Left lung (tissue), 10 donors: ENCODE data around the gene PID1. TPM values are rescaled to one million over a fixed set of nuclear protein-coding genes. Genes with fewer than 3 reads are reported as not detected.

ENCODE experiments used
- ATAC-seq: fragments of 200-7000 bp; cut with Tn5 transposase; one replicate; pipeline ENCODE4 v1.9.1; 2020; ENCODE audit warnings: moderate library complexity
- DNase-seq, 4 donors: peaks; one replicate each; pipeline ENCODE4 v3.0.0-alpha.2; 2013 to 2020
- H3K27ac ChIP-seq, 2 donors: fragments of 200-600 bp; sonication (generic) in 1 of 2; one replicate each; pipeline versions ENCODE4 v1.5.0 to v1.8.0; 2020 to 2021
- H3K27me3 ChIP-seq, 2 donors: fragments of 200-600 bp; sonication (generic) in 1 of 2; one replicate each; pipeline versions ENCODE4 v1.5.0 to v1.8.0; 2020 to 2021
- H3K36me3 ChIP-seq, 2 donors: fragments of 200-600 bp; sonication (generic) in 1 of 2; one replicate each; pipeline versions ENCODE4 v1.5.0 to v1.8.0; 2020 to 2021
- H3K4me1 ChIP-seq, 2 donors: fragments of 200-600 bp; one replicate each; pipeline ENCODE4 v1.8.0; 2021
- H3K4me3 ChIP-seq, 2 donors: fragments of 200-600 bp; sonication (generic) in 1 of 2; one replicate each; pipeline versions ENCODE4 v1.5.0 to v1.8.0; 2020 to 2021; ENCODE audit warnings: mild to moderate bottlenecking in 1 of 2
- H3K9me3 ChIP-seq, 2 donors: fragments of 200-600 bp; sonication (generic) in 1 of 2; one replicate each; pipeline versions ENCODE4 v1.5.0 to v1.8.0; 2020 to 2021
- CTCF ChIP-seq, 2 donors: fragments of 200-600 bp; sonication (generic) in 1 of 2; IDR thresholded peaks; one replicate each; pipeline versions ENCODE4 v1.5.0 to v1.8.0; 2021; ENCODE audit warnings: antibody characterized with exemption in 2 of 2
- intact Hi-C, 2 donors: fragments of 100-400 bp; cut with DNase I; formaldehyde crosslinking; loops; one replicate each; pipeline versions ENCODE4 v1.11.2 to v1.14.2; 2022
- polyA plus RNA-seq, 6 donors: library from polyadenylated mRNA; unstranded; fragments of 120-200 nt; gene quantifications; one replicate each; pipeline ENCODE4 v1.2.1, GENCODE V29; 2013; ENCODE audit not compliant: insufficient read length in 6 of 6
- total RNA-seq, 2 donors: library from RNA; stranded (reverse); fragmentation: NEBNext Ultra II Directional; extraction: Animal tissue kit (Norgen Biotek cat#: 25700); gene quantifications; one replicate each; pipeline ENCODE4 v1.2.1, GENCODE V29; 2021
- donor health status: DM: no; HTN: yes; CAD: no.
- donor health status: DM: no; HTN: no; CAD: no.

Gene PID1
- total and polyA plus RNA-seq, 8 donors, result 19.7 to 47.8 (median 27.4) TPM

DNA sequence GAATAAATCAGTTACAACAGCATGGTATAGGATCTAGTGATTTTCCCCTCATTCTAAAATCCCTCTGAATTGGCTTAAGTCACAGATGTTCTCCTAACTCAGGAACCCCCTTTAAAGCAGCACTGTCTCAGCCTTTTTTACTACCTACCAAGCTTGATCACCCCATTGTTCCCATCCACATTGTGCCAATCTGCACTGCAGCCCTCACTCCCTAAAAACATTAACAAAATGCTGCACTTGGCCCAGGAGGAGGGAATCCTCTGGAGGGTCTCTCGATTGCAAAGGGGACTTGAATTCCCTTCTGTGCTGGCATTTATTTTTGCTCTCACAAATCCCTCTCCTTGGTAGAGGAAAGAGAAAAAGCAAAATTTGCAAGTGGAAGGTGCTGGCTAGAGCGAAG, 223.0 kb downstream of the PID1 start:
- intact Hi-C loops, result no loop called here
- no peak overlapping the region for H3K27ac ChIP-seq
- H3K9me3 ChIP-seq, result no peaks in the 10 kb centered on the region
- ATAC-seq (no peak), DNase-seq (no peak)
- no peaks in the 10 kb centered on the region for H3K36me3 ChIP-seq
- no peak for TF ChIP-seq CTCF (IDR thresholded peaks at IDR 0.05)
- H3K27me3 ChIP-seq, result no peaks in the 10 kb centered on the region
- H3K4me1 ChIP-seq, result no peaks in the 10 kb centered on the region
- H3K4me3 ChIP-seq, result no peak overlapping the region

DNA sequence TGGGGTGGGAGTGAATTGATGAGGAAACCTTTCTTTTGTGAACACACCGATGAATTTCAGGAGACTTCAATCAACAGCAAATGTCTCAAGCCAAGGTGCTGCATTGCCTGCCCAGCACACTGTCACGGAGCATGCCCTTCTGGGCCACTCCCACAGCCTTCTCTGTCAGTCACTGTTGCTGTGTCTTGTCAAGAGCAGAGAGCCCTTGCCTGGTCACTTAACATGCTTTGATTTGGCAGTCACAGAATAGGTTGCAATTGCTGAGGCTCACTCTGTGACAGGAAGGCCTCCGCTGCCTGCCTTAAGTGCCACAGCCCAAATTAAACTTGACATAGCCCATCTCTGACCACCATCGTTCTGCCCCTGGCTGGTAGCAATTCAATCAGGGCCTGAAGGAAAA, 225.4 kb downstream of the PID1 start:
- Histone ChIP-seq H3K36me3 (no peaks in the 10 kb centered on the region), H3K4me3 (no peak overlapping the region), H3K27me3 (no peaks in the 10 kb centered on the region), H3K27ac (no peak overlapping the region), H3K4me1 (no peaks in the 10 kb centered on the region), H3K9me3 (no peaks in the 10 kb centered on the region)
- DNase-seq (peak in 1 of 4 donors; percentile 34), ATAC-seq (peak; percentile 94)
- intact Hi-C loops, result no loop called here
- no peak for TF ChIP-seq CTCF (IDR thresholded peaks at IDR 0.05)

GRCh38 chr2:229044581-229044980, 226.5 kb downstream of the PID1 start:
- no peaks in the 10 kb centered on the region for H3K4me1 ChIP-seq
- no peak for TF ChIP-seq CTCF (IDR thresholded peaks at IDR 0.05)
- H3K4me3 ChIP-seq, result no peak overlapping the region
- ATAC-seq, result peak; percentile 36
- no peaks in the 10 kb centered on the region for H3K9me3 ChIP-seq
- H3K27ac ChIP-seq, result no peak overlapping the region
- intact Hi-C loops, result no loop called here
- no peaks in the 10 kb centered on the region for H3K27me3 ChIP-seq
- no peak for DNase-seq
- H3K36me3 ChIP-seq, result no peaks in the 10 kb centered on the region

- intact Hi-C loops, result no loop called here
- ATAC-seq (no peak), DNase-seq (no peak)
- no peaks in the 10 kb centered on the region for H3K36me3 ChIP-seq
- H3K4me3 ChIP-seq, result no peak overlapping the region
- no peak overlapping the region for H3K27ac ChIP-seq
- TF ChIP-seq CTCF (IDR thresholded peaks at IDR 0.05), result no peak
- no peaks in the 10 kb centered on the region for H3K9me3 ChIP-seq
- H3K27me3 ChIP-seq, result no peaks in the 10 kb centered on the region
- H3K4me1 ChIP-seq, result no peaks in the 10 kb centered on the region
Measured at GRCh38 chr2:229043681-229044080, 227.4 kb downstream of the PID1 start.

DNA sequence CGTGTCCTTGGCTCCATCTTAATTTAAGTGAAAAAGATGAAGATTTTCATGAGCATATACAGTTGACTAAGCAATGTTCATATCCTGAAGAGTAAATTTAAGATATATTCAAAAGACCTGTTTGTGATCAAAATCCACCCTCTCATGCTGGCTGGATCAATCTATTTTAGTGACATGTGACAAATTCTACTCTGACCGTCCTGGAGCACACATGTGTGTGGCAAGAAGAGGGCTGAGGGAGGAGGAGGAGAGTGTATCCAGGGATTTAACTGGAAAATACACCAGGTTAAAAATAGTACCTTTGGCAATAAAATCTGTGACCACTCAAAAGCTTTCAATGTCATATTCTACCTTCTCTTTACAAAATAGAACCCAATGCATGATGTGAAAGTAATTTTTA, 228.7 kb downstream of the PID1 start:
- no peaks in the 10 kb centered on the region for H3K4me1 ChIP-seq
- TF ChIP-seq CTCF (IDR thresholded peaks at IDR 0.05), result no peak
- intact Hi-C loops, result no loop called here

More for the DNA sequence above, 228.7 kb downstream of the PID1 start:
- Histone ChIP-seq H3K27ac (no peak overlapping the region), H3K36me3 (no peaks in the 10 kb centered on the region), H3K9me3 (no peaks in the 10 kb centered on the region), H3K4me3 (no peak overlapping the region), H3K27me3 (no peaks in the 10 kb centered on the region)
- DNase-seq, result no peak
- no peak for ATAC-seq
